Endothelial cell (in vitro differentiated cells): ENCODE data around the gene UBA52. TPM values are rescaled to one million over a fixed set of nuclear protein-coding genes. Genes with fewer than 3 reads are reported as not detected.

Experiments used
- DNase-seq: peaks from one replicate; pipeline ENCODE4 v3.0.0; 2021; ENCODE audit warnings: low spot score
- H3K27ac Mint-ChIP-seq: one replicate; pipeline ENCODE4 v1.8.0; 2021; ENCODE audit warnings: mixed read lengths, inconsistent platforms; ENCODE audit not compliant: unreplicated experiment
- H3K27me3 Mint-ChIP-seq: one replicate; pipeline ENCODE4 v1.8.0; 2021; ENCODE audit warnings: mild to moderate bottlenecking, moderate library complexity, mixed read lengths, inconsistent platforms; ENCODE audit not compliant: unreplicated experiment
- H3K36me3 Mint-ChIP-seq: one replicate; pipeline ENCODE4 v1.8.0; 2021; ENCODE audit warnings: mild to moderate bottlenecking, low read depth, mixed read lengths, inconsistent platforms; ENCODE audit not compliant: unreplicated experiment
- H3K4me1 Mint-ChIP-seq: one replicate; pipeline ENCODE4 v1.8.0; 2021; ENCODE audit warnings: mild to moderate bottlenecking, mixed read lengths, inconsistent platforms; ENCODE audit not compliant: unreplicated experiment
- H3K4me3 Mint-ChIP-seq: one replicate; pipeline ENCODE4 v1.8.0; 2021; ENCODE audit warnings: mild to moderate bottlenecking, mixed read lengths, inconsistent platforms; ENCODE audit not compliant: unreplicated experiment
- H3K9me3 Mint-ChIP-seq: one replicate; pipeline ENCODE4 v1.8.0; 2021; ENCODE audit warnings: mixed read lengths, inconsistent platforms; ENCODE audit not compliant: unreplicated experiment
- total RNA-seq: library from RNA; stranded (reverse); fragmentation: NEBNext Ultra II Directional; extraction: Animal tissue kit (Norgen Biotek cat#: 25700); gene quantifications from one replicate; pipeline ENCODE4 v1.2.1, GENCODE V29; 2021; ENCODE audit not compliant: unreplicated experiment
- TF ChIP-seq, protein P1 (sequence below): fragments of 200-600 bp; sonication (generic); IDR thresholded peaks from one replicate; pipeline ENCODE4 v1.5.0; 2021; ENCODE audit warnings: antibody characterized with exemption; ENCODE audit not compliant: unreplicated experiment

UBA52 gene
- total RNA-seq, 1 donor from 2014 or later, result 1,465 TPM

DNA sequence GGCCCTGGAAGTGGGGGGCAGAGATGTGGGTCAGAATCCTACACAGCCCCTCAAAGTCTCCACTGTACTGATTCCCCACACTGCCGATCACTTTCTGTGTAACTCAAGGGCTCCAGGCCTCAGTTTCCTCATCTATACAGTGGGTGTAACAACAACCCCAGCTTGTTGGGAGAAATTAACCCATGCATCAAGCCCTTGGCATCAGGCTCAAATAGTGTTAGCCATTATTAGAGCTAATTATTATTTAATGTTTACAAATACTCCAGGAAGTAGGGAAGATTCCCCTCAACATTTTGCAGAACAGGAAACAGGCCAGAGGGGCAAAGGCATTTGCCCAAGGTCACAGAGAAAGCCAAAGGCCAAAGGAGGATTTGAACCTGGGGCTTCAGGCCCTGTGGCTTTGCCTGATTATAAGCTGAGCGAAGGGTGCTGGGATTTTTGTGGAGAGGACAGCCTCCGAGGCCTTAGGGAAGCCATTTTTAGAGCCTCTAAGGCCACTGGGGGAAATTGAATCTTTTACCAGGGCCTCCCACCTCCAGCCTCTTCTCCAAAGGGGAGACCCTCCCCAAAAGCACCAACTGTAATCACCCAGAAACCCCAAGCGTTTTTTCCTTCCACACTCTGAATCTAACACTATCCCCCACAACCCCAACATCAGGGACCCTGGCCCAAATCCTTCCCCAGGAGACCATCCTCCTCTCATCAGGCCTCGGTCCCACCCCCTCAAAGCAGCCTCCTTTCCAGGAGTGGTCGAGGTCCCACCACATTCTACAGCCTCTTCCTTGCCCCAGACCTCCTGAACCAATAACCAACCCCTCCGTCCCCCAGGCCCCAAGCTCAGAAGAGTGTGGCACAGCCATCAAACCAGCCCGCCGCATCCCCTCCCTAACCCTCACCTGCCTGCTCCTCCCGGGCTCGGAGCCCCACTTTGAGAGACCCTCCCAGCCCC lies 29.4 kb upstream of the UBA52 start:
- Mint-ChIP-seq H3K36me3 (peaks cover 8% of the 10 kb centered on the region), H3K4me3 (peak overlapping the region; percentile 97), H3K27me3 (peaks cover 8% of the 10 kb centered on the region), H3K9me3 (no peaks in the 10 kb centered on the region), H3K4me1 (peaks cover 8% of the 10 kb centered on the region), H3K27ac (peak overlapping the region; percentile 61)
- TF ChIP-seq, protein P1, sequence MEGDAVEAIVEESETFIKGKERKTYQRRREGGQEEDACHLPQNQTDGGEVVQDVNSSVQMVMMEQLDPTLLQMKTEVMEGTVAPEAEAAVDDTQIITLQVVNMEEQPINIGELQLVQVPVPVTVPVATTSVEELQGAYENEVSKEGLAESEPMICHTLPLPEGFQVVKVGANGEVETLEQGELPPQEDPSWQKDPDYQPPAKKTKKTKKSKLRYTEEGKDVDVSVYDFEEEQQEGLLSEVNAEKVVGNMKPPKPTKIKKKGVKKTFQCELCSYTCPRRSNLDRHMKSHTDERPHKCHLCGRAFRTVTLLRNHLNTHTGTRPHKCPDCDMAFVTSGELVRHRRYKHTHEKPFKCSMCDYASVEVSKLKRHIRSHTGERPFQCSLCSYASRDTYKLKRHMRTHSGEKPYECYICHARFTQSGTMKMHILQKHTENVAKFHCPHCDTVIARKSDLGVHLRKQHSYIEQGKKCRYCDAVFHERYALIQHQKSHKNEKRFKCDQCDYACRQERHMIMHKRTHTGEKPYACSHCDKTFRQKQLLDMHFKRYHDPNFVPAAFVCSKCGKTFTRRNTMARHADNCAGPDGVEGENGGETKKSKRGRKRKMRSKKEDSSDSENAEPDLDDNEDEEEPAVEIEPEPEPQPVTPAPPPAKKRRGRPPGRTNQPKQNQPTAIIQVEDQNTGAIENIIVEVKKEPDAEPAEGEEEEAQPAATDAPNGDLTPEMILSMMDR, result no peak
- DNase-seq, result no peak

DNA sequence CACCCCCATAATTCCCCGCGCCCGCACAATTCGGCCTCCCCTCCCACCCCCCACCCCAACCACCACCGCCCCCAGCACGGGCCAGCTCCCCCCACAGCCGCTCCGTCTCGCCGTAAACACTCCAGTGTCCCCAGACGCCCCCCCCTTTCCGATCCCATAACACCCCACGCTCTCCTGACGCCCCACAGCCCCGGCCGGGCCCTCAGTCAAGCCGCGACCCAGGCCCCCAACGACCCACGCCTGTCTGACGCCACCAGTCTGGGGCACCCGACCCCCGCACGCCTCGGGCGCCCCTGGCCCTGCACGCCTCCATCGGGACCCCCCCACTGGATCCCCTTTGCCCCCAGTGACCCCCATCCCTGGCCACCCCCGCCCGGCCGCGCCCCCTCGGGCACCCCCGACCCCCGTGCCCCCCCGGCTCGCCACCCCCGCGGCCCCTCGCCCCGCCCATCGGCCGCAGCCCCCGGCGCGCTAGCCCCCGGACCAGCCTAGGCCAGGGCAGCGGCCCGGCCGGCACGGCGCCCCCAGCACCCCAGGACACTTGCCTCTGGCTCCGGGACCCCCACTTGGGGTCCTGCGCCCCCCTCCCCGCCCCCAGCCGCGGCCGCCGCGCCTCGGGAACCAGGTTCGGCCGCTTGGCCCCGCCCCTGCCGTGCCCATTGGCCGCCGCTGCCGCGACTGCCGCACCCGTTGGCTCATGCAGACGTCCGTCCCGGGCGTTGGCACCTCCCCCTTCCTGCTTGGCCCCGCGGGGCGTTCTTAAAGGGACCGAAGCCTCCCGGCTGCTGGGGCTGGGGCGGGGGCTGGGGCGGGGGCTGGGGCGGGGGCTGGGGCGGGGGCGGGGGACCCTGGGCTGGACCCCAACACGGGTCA lies 28.5 kb upstream of the UBA52 start, which contains the start of gene FKBP8:
Gene FKBP8, minus strand, starts transcription at position 633 of the 873 bp plus-strand sequence. CDS start 1,603 bp downstream, outside the sequence.
- no peaks in the 10 kb centered on the region for H3K9me3 Mint-ChIP-seq
- peaks cover 8% of the 10 kb centered on the region for H3K4me1 Mint-ChIP-seq
- TF ChIP-seq, protein P1, result no peak
- H3K27me3 Mint-ChIP-seq, result peaks cover 8% of the 10 kb centered on the region
- peak; percentile 94 for DNase-seq
- H3K36me3 Mint-ChIP-seq, result peaks cover 8% of the 10 kb centered on the region
- peak within 1 kb of the TSS; percentile 92 for H3K27ac Mint-ChIP-seq
- H3K4me3 Mint-ChIP-seq, result peak within 1 kb of the TSS; percentile 97

DNA sequence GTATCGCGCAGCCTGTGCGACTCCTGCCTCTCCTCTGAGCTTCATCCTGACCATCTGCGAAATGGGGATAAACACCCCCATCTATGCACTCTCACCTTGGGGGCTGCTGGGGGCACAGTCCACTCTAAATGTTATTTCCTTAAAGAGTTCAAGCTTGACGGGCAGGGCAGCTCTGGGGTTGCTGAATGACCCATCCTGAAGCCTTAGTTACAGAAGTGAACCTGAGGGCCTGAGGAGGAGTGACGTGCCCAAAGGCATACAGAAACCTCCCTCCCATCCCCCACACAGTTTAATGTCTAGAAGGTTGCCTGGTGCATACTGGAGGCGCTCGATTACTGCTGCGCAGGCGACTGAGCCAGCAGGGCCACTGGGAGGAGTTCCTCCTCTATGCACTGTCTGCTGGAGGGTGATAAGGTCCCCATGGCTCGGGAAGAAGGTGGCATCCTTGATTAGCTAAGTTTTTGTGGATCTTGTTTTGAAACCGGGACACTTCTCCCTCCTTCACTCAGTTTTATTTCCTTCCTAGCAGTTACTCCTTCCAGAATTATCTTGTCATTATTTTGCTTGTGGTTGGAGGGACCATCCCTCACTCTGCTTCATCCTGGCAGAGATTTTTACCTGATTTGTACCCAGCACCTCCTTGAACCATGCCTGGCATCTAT lies 27.7 kb upstream of the UBA52 start:
- Mint-ChIP-seq H3K27me3 (peaks cover 8% of the 10 kb centered on the region), H3K4me1 (peaks cover 8% of the 10 kb centered on the region), H3K9me3 (no peaks in the 10 kb centered on the region), H3K36me3 (peaks cover 8% of the 10 kb centered on the region), H3K4me3 (peak overlapping the region; percentile 92), H3K27ac (peak overlapping the region; percentile 92)
- TF ChIP-seq, protein P1, result no peak
- DNase-seq, result peak; percentile 51

DNA sequence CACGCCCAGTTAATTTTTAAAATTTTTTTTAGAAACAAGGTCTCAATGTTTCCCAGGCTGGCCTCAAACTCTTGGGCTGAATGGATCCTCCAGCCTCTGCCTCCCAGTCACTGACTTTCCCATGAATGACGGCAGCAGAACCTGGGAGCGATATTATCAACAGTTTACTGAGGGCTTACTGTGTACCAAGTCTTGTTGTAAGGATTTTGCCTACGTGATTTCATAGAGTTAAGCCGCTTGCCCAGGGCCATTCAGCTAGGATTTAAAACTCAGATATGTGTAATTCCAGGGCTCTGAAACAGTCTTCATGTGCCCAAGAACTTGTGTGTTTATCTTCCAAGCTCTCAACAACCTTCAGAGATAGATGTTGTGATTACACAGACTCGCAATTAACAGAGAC lies 20.0 kb upstream of the UBA52 start:
- H3K4me3 Mint-ChIP-seq, result no peak overlapping the region
- H3K36me3 Mint-ChIP-seq, result no peaks in the 10 kb centered on the region
- TF ChIP-seq, protein P1, result no peak
- no peak overlapping the region for H3K27ac Mint-ChIP-seq
- peaks cover 1% of the 10 kb centered on the region for H3K27me3 Mint-ChIP-seq
- no peak for DNase-seq
- H3K4me1 Mint-ChIP-seq, result no peaks in the 10 kb centered on the region
- H3K9me3 Mint-ChIP-seq, result no peaks in the 10 kb centered on the region
